Measurements from ENCODE around the gene TBC1D10A.
A peak's percentile ranks its signal among the peaks of the same experiment; 100 is the strongest.

TBC1D10A gene

GRCh38 chr22:30245181-30245984 is 81.4 kb downstream of the TBC1D10A start:
- DNase-seq, result peak; percentile 72

GRCh38 chr22:30244641-30245040 is 82.1 kb downstream of the TBC1D10A start:
- no peak for DNase-seq

DNA sequence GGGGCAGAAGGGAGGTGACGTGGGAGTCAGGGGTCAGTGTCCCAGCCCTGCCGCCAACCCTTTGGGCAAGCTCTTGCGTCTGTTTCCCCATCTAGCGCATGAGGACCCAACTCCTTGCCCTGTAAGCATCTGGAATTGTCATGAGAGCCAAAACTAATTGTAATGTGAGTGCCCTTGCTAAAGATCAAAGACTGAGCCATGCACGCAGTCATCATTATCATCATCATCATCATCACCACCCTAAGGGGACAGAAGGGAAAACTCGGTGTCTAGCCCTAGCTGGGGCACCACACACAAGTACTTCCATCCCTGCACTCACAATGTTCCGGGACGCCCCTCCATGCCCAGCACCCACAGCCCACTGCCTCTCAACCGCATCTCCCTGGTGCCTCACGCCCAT is 82.7 kb downstream of the TBC1D10A start:
- DNase-seq, result peak; percentile 44

- peak; percentile 64 for DNase-seq
Measured at GRCh38 chr22:30243661-30244060, 83.1 kb downstream of the TBC1D10A start.

Measured in activated CD4-positive, alpha-beta T cell treated with anti-CD3 and anti-CD28 coated beads, Interleukin-10, Interleukin-2, amounts not matched to agents 100 ng/mL and 50 ng/mL, durations not matched to agents 16 hours and 8 hours (primary cell).